GM18870 (cell line): ENCODE measurements around the gene SYS1.
A peak's percentile ranks its signal among the peaks of the same experiment; 100 is the strongest.

Source experiments
- ATAC-seq: cut with Tn5 transposase; IDR thresholded peaks from one replicate; pipeline ENCODE4 v1.9.1; 2021; ENCODE audit warnings: moderate library complexity; ENCODE audit not compliant: unreplicated experiment

SYS1 gene

DNA sequence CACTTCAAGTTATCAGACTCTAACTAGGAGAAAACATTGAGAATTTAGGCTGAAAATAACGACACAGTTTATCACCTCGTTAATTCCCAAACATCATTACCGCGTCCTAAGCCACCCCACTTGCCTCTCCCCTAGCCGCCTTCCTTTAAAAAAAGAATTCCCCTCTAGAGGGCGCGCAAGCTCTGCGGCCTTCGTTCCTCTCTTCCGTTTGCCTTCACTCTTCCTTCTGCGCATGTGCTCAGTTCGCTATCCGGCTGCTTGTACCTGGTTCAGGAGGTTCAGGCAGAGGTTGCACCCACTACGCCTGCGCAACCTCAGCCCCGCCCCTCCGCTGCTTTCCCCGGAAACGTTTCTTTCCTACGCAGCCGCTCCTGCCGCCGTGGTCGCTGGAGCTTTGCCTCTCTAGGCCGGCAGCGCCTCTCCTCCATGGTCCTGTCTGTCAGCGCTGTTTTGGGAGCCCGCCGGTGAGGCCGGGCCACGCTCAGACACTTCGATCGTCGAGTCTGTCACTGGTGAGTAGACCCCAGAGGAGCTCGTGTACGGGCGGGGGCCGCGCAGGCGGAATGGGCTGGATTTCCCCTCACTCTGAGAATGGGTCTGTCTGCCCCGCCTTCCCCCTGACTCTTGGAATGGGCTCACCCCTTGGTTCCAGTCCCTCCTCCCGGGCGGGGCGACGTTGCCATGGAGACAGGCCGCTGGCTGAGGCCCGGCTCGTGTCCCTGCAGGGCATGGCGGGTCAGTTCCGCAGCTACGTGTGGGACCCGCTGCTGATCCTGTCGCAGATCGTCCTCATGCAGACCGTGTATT is at the start of gene SYS1:
Gene SYS1 (plus strand): TSS at position 353 of the 807 bp plus-strand sequence. CDS start 376 bp downstream, at position 729.
- peak; percentile 83 for ATAC-seq

DNA sequence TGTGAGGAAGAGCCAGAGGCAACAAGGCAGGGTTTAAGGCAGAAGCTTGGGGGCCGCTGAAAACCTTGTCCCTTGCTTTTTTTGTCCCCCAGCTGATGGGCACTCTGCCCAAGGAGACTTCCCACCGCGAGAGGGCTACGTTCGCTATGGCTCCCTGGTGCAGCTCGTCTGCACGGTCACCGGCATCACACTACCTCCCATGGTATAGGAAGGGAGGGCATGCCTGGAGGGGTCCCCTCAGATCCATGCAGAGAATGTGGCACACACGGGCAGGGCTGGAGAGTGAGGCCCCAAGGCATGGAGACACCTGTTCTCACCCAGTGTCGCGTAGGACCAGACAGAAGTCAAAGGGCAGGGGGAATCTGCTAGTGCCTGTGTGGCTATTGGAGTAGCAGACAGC is 49.0 kb upstream of the SYS1 start:
- ATAC-seq = no peak

DNA sequence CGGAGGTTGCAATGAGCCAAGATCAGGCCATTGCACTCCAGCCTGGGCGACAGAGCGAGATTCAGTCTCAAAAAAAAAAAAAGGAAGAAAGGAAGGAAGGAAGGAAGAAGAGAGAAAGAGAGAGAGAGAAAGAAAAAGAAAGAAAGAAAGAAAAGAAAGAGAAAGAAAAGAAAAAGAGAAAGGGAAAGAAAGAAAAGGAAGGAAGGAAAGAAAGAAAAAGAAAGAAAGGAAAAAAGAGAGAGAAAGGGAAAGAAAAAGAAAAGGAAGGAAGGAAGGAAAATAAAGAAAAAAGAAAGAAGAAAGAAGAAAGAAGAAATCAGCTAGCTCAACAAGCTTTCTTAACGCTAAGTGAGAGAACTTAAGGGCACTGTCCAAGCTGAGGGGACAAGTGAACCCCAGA is 47.3 kb upstream of the SYS1 start:
- no peak for ATAC-seq

DNA sequence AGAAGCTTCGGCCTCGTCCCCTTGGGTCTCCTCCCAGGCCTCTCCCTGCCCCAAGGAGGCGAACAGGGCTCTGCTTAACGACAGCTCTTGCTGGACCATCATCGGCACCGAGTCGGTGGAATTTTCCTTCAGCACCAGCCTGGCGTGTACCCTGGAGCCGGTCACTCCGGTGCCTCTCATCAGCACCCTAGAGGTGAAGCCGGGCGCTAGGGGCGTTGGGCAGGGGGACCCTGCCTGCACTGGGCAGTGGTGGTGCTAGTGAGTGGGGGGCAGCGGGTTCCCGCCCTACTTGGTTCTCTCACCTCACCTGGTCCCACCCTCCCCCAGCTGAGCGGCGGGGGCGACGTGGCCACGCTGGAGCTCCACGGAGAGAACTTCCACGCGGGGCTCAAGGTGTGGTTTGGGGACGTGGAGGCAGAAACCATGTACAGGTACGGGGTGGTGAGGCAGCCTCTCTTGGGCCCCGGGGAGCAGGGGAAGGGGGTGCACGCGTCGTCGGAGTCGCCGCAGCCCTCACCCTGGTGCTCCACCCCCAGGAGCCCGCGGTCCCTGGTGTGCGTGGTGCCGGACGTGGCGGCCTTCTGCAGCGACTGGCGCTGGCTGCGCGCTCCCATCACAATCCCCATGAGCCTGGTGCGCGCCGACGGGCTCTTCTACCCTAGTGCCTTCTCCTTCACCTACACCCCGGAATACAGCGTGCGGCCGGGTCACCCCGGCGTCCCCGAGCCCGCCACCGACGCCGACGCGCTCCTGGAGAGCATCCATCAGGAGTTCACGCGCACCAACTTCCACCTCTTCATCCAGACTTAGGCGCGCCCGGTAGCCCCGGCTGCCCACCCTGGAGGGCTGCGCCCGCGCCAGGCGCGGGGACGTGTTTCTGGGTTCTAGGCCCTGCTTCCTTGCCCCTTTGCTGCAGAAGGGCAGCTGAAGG is 46.5 kb upstream of the SYS1 start:
- no peak for ATAC-seq

DNA sequence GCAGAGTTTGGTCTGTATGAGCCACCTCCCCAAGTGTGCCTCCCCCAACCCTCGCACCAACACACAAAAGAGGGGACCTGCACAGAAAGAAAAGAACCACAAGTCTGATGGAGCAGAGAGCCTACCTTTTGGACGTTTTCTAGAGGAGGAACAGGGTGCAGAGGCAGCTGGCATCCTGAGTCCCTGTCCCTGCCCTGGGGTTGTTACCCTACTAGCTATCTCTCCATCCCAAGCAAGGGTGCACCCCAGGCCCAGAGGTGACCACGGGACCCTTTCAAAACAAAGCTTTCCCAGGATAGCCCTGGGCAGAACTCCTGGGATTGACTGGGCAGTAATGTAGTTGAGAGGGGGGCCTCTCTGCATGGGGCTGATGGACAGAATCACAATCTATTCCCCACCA is 45.1 kb upstream of the SYS1 start:
- ATAC-seq = no peak

DNA sequence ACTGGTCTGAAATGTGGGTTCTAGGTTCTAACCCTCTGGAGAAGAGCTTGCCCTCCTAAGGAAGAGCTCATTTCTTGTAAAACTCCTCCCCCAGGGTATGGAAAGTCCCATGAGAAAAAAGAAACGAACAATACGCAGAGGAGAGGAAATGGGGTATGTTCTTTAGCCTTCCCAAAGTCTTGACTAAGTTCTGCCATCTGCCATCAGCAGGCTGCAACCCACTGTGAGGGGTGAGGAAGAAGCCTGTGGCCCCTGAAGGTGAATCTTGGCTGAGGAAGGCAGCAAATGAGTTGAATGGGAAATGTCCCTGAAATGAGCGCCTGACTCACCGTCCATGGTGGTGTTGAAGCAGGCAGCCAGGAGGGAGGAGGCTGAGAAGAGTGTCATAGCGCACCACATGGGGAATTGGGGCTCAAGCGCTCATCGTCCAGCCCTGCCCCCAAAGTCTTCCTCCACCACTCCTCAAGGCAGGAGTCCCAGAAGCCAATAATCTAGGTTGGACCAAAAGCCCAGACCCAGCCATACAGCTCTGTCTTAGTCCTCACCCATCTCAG is 44.5 kb upstream of the SYS1 start:
- no peak for ATAC-seq

DNA sequence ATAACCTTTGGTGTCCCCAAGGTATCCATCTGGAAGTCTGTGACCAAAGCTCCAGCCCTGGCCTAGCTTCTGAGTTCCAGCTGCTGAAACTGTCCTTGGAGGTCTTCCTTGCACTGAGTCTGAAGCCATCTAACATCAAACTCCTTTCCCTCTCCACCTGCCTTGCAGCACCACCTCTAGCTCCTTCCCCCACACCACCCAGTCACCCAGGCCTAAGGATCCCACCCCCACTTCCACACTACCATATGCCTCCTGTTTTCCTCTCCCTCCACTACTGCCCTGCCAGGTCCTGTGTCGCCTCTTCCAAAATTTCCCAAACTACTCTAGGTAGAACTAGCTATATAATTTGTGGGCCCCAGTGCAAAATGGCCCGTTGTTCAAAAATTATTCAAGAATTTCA is 44.0 kb upstream of the SYS1 start:
- no peak for ATAC-seq

DNA sequence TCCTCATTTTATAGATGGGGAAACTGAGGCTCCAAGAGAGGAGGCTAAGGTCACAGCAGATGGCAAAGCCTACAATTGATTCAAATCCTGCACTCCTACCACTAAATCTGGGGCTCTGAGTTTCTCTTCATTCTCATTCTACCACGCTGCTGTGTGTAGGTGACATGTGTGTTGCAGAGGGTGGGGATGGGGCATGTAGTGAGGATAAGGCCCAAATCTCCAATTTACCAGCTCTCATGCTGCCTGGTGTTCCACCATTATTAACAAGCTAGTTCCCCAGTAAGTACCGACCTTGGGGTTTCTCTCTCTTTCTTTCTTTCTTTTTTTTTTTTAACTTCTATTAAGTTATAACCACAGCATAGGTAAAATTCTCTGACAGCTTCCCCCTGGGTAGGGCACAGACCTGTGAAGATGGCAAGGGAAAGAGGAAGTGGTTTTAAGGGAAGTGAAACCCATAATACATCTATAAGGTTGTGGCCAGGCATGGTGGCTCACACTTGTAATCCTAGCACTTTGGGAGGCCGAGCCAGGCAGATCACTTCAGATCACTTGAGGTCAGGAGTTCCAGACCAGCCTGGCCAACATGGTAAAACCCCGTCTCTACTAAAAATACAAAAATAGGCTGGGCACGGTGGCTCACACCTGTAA is 41.9 kb upstream of the SYS1 start:
- peak; percentile 64 for ATAC-seq

DNA sequence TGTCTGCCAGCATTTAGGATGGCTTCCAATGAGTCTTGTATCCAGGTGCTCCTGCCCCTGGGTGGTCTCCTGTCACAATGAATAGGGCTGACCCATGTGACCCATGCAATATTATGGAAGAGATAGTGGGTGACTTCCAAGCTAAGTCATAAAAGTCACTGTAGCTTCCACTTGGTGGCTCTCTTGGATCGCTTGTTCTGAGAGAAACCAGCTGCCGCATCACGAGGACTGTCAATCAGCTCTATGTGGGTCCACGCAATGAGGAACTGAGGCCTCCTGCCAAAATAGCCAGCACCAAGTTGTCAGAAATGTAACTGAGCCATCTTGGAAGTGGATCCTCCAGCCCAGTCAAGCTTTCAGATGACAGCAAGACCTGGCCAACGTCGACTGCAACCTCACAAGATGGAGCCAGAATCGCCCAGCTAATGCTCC is 40.0 kb upstream of the SYS1 start:
- no peak for ATAC-seq

DNA sequence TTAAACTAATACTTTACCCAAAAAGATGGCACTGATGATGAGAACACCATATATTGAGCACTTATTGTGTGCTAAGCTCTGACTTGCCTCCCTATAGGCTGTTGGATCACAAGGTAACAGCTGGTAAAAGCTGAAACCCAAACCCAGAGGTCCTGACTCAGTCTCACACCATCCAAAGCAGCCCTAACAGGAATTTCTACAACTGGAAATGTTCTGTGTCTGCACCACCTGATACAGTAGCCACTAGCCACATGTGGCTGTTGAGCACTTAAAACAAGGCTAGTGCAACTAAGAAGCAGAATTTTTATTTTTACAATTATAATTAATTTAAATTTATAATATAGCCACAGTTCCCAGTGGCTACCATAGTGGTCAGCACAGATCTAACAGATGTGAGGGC is 39.2 kb upstream of the SYS1 start:
- ATAC-seq = no peak

DNA sequence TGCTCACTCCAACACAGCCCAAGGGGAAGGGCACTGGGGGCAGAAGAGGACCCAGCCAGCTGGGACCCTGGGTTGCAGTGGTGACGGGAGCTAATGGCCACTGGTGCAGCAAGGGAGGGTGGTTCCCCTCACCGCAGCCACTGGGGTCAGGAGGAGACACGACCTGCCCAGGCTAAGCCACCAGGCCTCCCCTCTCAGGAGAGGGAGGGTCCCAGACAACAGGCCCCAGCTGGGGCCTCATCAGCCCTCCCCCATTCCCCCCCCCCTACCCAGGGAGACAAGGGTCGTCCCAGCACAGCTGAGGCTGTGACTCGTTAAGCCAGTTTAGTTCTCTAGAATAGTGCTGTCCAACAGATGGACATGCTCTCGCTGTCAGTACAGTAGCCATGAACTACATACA is 37.6 kb upstream of the SYS1 start:
- no peak for ATAC-seq

DNA sequence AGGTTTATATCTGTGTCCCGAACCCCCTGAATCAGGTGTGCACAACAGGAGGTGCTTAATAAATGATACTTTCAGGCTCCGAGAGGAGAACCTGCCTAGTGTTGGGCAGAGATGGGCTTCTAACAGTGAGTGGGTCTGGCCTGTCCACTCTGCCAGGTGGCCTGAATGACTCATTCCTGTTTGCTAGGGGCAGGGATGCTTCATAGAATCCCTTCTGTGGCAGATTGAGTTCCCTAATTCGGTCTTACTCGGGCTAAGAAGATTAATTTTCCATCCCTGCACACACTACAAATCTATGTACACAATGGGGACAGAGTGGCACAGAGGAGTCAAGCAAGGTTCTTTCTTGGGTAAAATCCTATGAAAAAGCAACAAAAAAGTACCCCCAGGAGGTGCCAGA is 34.5 kb upstream of the SYS1 start:
- ATAC-seq = no peak

DNA sequence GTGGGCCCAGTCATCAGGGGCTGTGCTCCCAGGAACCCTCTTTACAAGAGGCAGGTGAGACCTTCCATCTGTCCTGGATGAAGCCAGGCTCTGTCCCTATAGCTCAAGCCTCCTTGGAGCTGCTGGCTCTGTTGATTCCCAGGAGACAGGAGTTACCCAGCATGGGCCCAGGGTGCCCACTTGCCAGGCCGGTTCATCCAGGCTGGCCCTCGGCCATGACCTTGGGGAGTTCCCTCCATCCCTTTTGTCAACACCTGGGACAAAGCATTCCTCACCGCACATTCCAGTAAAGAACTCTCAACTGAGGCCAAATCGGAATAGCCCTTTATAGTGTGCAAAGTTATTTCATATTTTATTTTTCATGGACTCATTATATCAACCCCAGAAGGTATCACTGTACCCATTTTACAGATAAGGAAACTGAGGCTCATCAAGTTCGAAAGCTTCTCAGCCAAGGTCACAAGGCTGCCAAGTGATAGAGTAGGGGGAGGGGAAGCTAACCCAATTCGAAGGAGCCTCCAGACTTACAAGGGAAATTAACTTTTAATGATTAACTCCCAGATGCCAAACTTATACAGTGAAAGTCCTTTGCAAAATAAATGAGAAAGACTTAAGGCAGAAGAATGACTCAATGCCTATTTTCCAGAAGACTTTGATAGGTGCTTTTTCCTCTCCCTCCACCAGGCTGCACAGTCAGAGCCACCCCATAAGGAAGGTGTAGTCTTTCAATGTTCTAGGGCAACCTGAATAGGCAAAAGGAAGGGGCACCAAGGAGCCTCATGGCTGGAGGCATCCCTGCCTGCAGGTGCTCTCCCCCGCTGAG is 33.2 kb upstream of the SYS1 start:
- no peak for ATAC-seq

DNA sequence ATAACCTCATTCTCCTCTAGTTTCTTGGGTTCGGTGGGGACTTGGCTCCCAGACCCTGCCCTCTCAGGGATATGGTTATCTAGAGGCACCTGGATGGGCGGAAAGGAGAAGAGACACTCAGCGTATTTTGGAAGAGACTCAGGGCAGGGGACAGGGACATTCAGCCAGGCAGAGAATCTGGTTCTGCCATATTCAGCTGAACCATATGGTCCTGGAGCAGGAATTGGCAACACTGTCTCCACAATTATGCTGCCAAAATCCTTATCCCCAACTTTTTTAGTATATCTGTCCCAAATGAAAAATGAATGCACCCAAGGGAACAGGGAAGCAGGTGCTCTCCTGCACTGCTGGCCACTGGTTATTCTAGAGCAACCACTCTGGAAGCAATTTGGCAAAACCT is 32.5 kb upstream of the SYS1 start:
- no peak for ATAC-seq

DNA sequence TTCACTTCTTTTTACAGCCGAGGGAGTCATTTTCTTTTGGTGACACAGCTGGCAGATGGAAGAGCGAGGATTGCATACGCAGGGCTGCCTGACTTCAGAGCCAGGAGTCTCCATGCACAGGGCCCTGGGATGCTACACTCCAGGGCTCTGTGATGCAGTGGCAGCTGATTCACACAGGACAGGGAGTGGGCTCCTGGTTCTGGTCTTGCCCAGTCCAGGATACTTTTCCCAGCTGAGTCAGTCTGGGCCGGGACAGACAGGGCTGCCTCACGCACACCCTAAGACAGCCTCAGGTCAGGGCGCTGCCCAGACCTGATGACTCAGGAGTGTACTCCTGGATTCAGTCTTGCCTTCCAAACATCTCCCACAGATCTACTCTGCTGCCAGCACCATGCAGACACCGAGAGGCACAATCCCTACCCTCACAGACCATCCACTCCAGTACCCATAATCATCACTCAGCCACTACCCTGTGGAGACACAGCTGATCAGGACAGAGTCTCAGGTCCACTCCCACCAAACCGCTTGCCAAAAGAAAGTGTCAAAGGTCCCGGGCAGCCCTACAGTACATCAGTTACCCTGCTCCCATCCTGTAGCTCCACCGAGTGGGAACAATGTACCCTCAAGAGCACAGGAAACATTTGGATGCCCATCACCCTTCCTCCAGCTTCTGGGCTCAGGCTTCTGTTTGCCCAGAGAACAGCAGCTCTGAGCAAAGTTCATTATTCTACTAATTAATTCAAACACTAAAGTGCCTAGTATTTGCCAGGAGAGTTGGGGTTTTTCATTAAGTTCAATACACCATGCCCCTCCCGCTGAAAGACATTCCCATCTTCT is 26.2 kb upstream of the SYS1 start:
- ATAC-seq = no peak

DNA sequence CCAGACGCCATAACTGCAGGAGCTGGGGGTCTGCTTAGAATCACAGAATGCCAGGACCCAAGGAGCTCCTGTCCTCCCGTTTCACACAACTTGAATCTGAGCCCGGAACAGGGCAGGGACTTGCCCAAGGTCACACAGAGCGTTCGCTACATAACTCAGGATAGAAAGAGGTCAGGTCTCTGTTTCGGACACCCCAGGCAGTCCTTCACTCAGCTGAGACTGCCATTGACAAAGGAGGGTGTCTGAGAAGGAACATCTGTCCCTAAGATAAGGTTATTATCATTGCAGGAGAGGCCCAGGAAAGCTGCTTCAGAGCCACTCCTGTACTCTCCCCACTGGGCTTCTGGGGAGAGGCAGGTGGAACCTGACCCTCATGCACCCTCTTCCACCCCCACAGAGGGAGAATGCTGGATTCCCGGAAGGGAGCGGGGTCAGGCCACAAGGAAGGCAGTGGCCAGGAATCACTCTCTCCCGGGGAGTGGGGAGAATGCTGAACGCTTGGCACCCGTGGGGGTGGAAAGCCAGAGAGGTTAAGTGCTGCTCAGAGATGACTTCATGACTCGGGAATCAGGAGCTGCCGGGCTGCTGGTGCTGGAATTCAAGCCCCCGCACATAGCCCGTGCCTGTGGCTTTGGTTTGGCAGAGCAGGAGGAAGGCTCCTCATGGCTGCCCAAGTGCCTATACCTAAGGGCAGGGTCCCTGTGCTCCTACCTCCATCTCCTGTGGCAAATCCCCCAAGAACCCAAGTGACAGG is 25.4 kb upstream of the SYS1 start:
- ATAC-seq = no peak

DNA sequence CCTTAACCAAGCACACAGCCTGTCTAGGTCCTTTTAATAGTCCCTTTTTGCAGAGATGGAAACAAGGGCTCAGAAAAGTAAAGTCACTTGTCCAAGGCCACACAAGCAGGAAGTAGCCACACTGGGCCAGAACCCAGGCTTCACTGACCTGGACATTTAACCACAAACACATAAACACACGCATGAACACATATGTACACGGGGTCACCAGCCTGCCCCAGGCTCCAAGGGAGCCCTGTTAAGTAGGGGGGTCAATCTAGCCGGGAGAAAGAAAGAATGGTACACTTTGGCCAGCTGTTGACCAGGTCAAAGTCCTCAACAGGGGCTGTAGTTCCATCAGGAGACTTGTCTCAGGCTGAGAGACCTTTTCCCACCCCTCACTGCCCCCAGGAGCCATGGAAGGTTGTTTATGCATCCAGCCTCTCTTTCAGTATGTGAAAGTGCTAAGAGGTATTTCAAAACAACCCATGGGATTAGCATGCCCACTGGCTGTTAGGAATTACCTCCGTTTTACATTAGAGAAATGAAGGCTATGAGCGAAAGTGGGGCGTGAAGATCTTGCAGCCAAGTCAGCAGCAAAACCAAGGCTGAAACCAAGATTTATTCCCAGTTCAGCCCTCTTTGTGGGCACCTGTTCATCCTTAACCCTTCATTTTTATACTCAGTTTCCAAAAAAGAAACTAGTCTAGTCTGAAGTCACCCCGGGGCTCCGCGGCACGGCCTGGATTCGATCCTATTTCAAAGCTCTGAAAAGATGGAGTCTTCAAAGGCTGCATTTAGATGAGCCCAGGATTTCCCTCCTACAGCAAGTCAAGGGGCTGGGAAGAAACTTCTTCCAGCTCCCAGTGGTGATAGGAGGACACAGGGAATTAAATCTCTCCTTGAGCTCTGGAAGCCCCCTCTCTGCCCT is 24.6 kb upstream of the SYS1 start:
- ATAC-seq = no peak

DNA sequence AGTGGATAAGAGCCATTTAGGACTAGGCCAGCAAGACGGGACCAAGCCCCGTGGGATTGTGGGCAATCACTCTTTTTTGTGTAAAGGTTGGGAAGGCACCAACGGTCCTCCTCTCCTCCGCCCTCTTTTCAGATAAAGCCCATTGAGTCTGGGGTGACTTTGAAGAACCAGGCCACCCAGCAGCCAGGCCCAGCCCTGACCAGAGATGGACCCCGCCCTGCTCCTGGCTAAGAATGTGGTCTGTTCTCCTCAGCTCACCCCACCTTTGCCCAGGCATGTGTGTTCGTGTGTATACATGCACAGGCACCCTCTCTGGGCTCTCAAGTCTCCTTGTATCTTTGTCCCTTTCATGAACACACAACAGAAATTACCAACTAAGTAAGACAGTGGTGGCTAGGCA is 23.9 kb upstream of the SYS1 start:
- ATAC-seq = no peak
